Suppressor macrophage treated with lipopolysaccharide for 4 hours (primary cell): ENCODE measurements around the gene ACAP2.
"Not testable (repeated sequence)": the region's sequence is repeated elsewhere in the genome, so short reads cannot be mapped to it uniquely, and the experiment has no call there.

ENCODE experiments used
- DNase-seq: peaks from one replicate; pipeline ENCODE4 v3.0.0-alpha.2; 2020

Gene ACAP2, protein sequence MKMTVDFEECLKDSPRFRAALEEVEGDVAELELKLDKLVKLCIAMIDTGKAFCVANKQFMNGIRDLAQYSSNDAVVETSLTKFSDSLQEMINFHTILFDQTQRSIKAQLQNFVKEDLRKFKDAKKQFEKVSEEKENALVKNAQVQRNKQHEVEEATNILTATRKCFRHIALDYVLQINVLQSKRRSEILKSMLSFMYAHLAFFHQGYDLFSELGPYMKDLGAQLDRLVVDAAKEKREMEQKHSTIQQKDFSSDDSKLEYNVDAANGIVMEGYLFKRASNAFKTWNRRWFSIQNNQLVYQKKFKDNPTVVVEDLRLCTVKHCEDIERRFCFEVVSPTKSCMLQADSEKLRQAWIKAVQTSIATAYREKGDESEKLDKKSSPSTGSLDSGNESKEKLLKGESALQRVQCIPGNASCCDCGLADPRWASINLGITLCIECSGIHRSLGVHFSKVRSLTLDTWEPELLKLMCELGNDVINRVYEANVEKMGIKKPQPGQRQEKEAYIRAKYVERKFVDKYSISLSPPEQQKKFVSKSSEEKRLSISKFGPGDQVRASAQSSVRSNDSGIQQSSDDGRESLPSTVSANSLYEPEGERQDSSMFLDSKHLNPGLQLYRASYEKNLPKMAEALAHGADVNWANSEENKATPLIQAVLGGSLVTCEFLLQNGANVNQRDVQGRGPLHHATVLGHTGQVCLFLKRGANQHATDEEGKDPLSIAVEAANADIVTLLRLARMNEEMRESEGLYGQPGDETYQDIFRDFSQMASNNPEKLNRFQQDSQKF

DNA sequence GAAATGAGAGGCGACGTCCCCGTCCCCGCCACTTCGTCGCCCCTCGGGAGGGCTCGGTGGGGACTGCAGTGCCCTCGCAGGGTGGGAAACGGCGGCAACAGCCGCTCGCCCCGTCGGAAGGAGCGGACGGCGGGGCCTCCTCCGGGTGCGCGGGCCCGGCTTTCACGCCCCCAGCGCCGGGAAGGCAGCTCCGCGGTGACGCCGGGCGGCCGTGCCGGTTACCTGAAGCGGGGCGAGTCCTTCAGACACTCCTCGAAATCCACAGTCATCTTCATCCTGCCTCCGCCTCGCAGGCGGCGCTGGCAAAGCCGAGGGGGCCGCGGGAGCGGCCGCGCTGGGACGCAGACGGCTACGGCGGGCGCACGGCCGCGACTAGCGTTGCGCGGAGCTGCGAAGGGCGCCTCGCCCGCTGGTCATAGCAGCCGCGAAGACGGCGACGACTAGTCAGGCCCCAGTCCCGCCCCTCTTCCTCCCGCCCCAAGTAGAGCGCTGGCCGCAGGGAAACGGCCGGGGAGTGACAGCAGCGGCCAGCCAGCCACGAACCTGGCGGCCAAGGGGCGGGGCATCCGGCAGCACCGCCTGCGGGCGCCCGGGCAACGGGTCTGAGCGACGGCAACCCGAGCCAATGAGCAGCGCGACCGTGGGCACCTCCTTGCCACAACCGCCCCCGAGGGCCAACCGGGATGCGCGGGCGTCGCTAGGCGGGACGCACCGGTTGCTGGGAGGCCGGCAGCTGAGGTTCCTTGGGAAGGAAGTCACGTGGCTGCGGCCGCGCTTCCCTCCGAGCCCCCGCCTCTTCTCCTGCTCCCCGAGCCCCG lies at the start of gene ACAP2:
TSS of gene ACAP2 (minus strand) at position 448 of the 818 bp plus-strand sequence. CDS start at position 275, 173 bp downstream.
- DNase-seq = peak; percentile 100

DNA sequence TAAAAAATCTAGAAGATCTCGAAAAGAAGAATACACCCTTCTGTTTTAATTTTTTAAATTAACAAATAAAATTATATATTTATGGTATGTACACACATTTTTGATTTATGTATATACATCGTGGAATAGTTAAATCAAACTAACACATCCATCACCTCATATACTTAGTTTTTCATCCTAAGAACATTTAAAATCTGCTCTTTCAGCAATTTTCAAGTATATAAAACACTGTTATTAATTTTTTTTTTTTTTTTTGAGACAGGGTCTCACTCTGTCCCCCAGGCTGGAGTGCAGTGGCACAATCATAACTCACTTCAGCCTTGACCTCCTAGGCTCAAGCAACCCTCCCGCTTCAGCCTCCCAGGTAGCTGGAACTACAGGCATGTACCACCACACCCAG lies 32.8 kb upstream of the ACAP2 start:
- DNase-seq = no peak

DNA sequence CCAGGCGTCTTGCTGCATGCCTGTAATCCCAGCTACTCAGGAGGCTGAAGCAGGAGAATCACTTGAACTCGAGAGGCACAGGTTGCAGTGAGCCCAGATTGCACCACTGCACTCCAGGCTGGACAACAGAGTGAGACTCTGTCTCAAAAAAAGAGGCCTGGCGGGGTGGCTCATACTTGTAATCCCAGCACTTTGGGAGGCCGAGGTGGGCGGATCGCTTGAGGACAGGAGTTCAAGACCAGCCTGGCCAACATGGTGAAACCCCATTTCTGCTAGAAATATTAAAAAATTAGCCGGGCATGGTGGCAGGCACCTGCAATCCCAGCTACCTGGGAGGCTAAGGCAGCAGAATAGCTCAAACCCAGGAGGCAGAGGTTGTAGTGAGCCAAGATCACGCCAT lies 32.3 kb upstream of the ACAP2 start:
- not testable (repeated sequence) for DNase-seq

DNA sequence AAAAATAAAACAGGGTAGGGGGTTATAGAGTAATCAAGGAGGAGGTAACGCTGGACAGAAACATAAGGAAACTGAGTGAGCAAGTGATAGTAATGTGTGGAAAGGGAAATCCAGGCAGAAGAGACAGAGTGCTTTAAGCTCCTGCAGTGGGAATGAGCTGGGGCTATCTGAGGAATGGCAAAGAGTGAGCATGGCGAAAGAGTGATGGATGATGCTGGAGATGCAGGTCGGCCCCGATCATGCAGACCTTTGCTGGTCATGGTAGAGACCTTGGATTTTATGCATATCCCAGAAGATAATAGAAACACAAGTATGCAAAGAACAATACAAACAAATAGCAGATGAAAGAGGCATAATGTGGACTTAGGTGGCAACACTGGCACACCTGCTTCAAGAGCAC lies 26.0 kb upstream of the ACAP2 start:
- no peak for DNase-seq

DNA sequence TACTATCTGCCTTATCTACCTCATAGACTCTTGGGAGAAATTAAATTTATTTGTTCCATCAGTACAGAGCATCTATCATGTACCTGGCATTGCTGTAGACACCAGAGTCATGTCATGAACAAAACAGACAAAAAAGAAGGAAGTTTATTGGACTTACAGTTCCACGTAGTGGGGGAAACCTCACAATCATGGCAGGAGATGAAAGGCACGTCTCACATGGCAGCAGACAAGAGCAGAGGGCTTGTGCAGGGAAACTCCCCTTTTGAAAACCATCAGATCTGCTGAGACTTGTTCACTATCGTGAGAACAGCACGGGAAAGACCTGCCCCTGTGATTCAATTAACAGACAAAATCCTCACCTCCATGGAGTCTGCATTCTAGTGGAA lies 25.6 kb upstream of the ACAP2 start:
- DNase-seq = no peak

DNA sequence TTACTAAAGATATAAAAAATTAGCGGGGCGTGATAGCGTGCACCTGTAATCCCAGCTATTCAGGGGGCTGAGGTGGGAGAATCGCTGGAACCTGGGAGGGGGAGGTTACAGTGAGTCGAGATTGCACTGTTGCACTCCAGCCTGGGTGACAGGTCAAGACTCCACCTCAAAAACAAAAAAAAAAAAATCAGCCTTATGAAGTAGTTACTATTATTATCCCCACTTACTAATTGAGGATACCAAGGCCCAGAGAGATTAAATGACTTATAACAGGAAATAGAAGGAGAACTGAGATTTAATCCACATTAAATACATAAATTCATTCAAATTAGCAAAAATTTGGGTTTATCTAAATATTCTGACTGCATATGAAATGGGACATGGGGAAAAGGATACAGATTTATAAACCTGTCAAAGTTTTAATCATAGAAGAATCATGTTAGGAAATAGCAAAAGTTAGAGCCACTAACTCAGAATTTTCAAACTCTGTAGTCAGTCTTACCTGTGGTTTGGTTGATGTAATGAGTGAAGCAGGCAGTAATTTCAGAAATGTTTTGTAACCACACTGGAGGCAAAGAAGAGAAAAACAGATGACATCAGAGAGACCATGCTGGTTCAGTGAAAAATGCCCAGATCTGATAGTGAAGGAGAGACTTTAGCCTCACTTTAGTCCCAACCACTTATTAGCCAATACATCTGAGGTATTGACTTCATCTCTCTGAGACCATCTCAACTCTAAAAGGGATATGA lies 25.0 kb upstream of the ACAP2 start:
- no peak for DNase-seq

DNA sequence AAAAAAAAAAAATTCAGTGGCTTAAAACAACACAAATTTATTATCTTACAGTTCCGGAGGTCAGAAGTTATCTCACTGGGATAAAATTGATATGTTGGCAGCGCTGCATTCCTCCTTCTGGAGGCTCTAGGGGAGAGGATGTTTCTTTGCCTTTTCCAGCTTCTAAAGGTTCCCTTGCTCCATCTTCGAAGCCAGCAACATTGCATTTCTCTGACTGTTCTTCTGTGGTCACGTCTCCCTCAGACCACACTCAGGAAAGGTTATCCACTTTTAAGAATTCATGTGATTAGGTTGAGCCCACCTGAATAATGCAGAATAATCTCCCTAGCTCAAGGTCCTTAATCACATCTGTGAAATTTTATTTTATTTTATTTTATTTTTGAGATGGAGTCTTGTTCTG lies 23.4 kb upstream of the ACAP2 start:
- no peak for DNase-seq

DNA sequence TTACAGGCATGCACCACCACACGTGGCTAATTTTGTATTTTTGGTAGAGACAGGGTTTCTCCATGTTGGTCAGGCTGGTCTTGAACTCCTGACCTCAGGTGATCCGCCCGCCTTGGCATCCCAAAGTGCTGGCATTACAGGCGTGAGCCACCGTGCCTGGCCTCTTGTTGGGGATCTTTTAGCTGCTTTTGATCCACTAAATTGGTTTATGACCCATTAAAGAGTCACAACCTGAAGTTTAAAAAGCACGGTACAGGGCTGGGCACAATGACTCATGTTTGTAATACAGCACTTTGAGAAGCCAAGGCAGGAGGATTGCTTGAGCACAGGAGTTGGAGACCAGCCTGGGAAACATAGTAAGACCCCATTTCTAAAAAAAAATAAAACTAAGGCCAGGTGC lies 20.1 kb upstream of the ACAP2 start:
- not testable (repeated sequence) for DNase-seq

DNA sequence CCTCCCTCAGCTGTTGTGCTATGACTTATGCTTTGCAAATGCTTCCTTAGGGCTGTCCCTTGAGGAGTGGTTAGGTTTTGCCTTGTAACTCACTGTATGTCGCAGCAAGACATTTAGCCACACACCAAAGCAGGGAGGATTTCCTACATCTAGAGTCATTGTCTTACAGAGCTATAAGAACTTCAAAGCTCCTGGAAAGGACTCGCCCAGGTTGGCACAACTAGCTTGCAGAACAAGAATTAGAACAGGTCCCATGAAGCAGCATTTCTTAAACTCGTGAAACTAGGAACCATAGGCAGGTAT lies 19.4 kb upstream of the ACAP2 start:
- no peak for DNase-seq

DNA sequence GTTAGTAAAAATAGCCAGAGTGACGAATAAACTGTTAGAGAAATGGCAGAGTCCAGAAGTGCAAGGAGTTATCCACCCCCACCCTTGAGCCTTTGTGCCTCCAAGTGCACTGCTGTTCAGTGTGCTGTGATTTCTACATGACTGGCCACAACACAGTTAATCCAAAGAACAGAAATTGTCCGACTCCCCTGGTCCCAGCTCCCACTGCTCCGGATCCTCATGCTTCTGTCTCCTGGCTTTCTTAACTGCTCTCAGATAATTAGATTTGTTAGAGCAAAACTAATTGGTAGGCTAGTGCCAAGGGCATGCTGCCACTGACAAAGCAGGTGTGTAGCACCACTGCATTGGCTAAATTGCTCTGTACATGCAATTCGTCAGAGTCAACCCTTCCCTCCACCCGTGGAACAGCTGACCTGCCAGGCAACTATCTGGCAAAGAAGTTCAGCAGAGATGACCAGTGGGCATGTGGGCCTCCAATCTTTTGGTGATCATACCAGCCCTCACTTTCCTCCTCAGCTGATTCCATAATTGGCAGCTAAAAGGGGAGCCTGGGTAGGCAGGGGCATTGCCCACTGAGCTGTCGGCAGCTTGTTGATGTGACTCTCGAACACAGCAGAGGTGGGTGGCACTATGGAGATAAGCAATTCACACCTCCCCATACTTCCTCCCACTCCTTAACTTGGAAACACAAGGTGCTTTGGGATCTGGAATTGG lies 18.9 kb upstream of the ACAP2 start:
- no peak for DNase-seq

DNA sequence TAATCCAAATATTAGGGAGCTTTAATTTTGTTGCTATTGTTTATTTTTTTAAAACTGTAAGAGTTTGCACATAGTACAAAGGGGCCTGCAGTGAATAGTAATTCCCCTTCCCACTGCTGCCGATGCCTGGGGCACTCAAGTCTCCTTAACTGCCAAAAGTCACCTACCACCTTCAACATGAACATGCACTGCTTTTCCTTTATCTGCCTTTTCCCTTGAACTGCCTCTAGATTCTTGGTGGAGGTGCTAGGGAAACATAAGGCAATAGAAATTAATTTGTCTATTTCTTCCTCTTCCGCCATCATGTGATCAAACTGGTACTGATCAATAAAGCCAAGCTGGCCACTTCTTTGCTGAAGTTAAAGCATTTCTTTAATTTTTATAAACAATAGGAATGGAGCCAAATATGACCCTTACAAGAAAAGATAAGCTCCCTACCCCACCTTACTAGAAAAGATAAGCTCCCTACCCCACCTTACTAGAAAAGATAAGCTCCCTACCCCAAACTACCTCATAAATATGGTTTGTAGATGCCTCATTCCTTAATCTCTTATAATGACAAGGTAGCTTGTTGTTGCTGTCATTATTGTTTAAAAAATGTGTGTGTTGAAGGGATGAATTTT lies 17.4 kb upstream of the ACAP2 start:
- DNase-seq = no peak

DNA sequence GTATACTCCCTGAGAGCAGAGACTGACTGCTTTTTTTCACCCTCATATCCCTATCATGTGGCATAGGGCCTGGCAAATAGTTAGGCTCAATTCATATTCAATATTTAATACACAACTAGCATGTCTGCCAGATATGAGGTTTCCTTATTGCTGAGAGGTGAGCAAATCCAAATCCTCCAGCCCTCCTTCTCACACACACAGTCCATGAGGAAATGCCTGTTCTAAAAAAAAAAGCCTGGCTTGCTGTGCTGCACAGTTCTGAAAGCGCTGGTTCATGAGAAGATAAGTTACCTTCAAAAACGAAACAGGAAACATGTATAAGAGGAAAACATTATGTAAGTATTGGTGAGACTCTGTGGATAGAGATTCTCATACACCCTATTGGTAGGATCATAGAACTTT lies 15.5 kb upstream of the ACAP2 start:
- peak; percentile 76 for DNase-seq

DNA sequence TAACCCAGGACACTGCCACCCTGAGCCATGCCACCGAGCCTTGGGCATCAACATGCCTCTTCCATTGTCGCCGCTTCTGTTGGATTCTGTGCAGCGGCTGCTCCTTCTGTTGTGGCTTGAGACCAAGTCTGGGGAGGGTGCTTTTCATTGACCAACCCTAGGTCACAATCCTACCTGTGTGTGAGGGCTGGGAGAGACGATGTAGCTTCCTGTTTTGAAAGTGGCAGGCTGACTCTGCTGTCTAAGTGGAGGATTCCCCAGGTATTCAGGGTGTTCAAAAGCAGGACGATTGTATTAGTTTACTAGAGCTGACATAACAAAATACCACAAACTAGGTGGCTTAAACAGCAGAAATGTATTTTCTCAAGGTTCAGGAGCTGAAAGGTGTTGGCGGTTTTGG lies 13.0 kb upstream of the ACAP2 start:
- DNase-seq = no peak

DNA sequence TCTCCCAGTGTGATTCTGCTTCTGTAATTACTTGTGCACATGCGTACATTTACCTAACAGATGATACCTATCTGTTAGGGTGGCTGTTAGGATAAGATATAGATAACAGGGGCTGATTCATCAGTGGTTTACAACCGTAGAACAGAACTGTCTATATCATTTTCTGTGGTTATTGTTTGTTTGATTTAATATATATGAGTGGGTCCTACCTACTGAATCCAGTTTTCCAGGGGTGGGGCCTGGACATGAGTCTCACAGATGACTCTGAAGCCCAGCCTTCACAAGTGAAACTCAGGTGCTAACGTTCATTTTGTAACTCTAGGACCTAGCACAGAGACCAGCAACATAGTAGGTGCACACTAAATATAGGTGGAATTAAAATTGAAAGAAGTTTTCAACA lies 10.4 kb upstream of the ACAP2 start:
- no peak for DNase-seq

DNA sequence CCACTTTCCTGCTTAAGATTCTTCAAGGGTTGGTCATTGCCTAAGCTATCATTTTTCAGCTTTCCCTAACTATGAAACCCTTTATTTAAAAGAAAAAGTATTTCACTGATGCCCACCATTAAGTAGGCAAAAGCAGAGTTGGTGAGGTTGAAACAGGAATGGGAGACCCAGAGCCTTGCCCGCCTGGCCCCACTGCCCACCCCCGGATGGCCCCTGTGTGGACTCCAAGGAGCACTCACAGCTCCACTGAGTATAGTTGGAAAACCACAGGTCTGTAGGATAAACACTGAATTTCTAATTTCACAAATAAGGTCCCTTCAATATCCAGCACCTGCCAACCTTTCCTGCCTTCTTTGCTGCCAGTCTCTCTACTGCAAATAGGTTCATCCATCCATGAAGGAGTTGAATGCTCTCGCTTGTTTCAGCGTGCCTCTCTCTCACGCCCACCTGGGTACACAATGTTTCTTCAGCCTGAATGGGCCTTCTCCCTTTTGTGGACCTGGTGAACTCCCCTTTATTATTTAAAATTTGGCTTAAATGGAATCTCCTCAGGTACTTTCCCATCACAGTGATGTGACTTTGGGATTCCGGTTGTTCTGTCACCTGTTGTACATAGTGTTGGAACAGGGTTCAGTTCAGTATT lies 8.7 kb upstream of the ACAP2 start:
- DNase-seq = no peak

DNA sequence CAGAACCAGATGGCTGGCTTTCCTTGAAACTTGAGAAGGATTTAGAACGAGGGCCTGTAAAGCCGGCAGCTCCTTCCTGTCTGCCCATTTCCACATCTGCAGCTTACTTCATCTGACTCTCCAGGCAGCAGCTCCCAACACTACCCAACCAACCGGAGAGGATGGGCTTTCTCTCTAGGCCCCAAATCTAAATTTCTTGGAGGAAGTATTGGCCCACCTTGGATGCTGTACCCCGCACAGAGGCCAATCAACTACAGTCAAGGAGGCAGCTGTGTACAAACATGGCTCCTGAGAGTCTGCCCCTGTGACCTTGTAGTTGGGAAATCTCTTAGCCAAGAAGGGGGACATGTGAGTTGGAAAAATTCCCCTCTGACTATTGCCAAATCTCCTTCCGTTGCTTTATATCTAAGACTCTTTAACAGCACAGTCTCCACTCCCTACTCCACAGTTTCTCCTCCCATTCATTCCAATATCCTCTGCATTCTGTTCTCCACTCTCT lies 8.0 kb upstream of the ACAP2 start:
- DNase-seq = peak; percentile 88

DNA sequence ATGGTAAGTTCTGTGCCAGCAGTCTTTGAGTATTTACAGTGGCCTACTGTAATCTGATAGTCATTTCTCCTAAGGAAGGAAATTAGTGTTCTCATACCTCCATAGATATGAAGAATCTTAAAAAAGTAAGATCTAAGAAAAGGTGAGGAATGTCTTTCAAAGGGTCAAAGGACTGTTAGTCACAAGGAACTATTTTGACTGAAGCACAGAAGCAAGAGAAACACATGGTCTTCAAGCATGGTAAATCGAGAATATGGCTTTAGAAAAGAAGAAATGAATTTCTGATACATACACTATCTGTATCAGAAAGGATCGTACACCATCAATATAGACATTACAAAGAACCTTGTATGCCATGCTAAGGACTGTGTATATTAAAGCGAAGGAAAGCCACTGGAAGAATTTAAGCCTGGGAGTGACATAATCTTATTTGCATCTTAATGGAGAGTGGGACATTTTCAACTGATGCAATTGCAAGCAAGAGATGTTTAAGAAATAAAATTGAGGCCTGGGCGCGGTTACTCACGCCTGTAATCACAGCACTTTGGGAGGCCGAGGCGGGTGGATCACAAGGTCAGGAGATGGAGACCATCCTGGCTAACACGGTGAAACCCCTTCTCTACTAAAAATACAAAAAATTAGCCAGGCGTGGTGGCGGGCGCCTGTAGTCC lies 5.5 kb upstream of the ACAP2 start:
- no peak for DNase-seq

DNA sequence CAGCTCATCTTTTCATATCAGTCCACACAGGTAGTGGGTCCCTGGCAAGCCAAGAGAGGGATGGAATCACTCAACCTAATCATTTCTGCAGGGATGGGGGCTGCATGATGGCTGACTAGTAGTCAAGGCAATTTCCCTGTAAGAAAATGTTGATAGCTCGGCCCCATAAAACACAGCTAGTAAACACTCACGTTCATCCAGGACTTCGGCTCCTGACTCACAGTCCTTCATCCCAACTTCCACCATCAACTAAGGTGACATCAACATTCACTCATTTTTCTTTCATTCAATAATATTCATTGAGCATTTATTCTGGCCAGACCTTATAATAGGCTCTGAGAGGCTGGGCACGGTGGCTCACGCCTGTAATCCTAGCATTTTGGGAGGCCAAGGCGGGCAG lies 4.4 kb upstream of the ACAP2 start:
- no peak for DNase-seq

DNA sequence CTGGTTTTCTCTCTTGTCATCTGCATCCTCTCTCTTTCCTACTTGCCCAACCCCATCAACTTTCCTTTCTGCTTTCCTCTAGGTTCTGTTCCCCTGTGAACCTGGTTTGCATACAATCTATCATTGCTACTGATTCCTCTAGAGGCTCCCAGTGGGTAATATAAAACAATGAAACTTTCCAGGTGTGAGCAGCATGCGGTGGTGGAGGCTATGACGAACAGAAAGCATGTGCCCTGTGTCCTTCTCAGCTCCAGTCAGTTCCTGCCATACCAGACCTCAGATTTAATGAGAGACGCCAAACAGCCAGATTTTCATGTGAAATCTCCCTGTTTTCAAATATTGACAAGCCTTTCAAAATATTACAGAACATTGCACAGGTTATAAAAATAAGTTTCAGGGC lies 3.5 kb upstream of the ACAP2 start:
- DNase-seq = no peak

DNA sequence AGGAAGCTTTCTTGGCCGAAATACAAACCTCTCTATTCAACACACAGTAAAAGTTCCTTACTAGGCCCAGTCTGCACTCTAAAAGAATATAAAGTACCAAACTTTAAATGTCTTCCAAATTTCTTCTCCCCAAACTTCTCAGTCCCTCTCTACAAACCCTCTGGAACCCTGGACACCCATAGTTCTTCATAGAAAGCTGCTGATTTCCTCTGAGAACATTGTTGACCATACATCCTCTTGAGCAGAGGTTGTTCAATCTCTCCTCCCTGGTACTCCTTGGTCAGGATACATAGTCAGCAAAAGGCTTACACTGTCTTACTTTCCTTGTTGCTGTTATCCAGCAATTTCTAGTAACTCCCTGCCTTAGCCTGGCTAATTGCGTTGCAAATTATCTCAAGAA lies 3.1 kb upstream of the ACAP2 start:
- DNase-seq = no peak
